Measurements from ENCODE around the gene TCTN3. TPM values are rescaled to one million over a fixed set of nuclear protein-coding genes. Genes with fewer than 3 reads are reported as not detected.

Gene TCTN3
- polyA plus RNA-seq, 1 of the 3 experiments (the other 2 are of a cell fraction), result 39.5 TPM

- DNase-seq, result no peak
- H3K79me2 ChIP-seq (ENCODE audit: insufficient read depth), result no peaks in the 10 kb centered on the region
- H3K4me1 ChIP-seq (ENCODE audit: control insufficient read depth in 1 of 2, insufficient read depth in 2 of 2, low read depth in 1 of 2, low read length in 1 of 2), result no peaks in the 10 kb centered on the region
- H3K36me3 ChIP-seq (replicated peaks in 1 of 2; ENCODE audit: control insufficient read depth in 1 of 2, insufficient read depth in 2 of 2, low read length in 1 of 2), result peaks cover 6 to 12% of the 10 kb centered on the region in 2 experiments
- no peaks in the 10 kb centered on the region for H3K9me3 ChIP-seq
- H3F3A ChIP-seq (replicated peaks; ENCODE audit: insufficient read depth), result peaks cover 4% of the 10 kb centered on the region
- no peak overlapping the region for H3K4me2 ChIP-seq
- no peak overlapping the region for H2AFZ ChIP-seq (ENCODE audit: low read depth)
- no peaks in the 10 kb centered on the region for H4K20me1 ChIP-seq (ENCODE audit: insufficient read depth)
- POLR2A ChIA-PET, result no interaction called here
- CTCF ChIA-PET, result interaction anchor here (0.9 kb wide), 1 partner anchor 32 kb away, joined by 3 read pairs; the partner anchor contains the start of gene TCTN3
- H3K9ac ChIP-seq, result no peak overlapping the region
- no peak for TF ChIP-seq SMC3 (IDR thresholded peaks at IDR 0.05; ENCODE audit: low read depth, low read length)
- no peak for TF ChIP-seq JUND (IDR thresholded peaks at IDR 0.05)
- no peak for TF ChIP-seq ZBTB33 (IDR thresholded peaks at IDR 0.05; ENCODE audit: borderline replicate concordance, low read depth)
- TF ChIP-seq FOSL2 (IDR thresholded peaks at IDR 0.05; ENCODE audit: borderline replicate concordance, low read depth), result no peak
- TF ChIP-seq USF1 (IDR thresholded peaks at IDR 0.05; ENCODE audit: borderline replicate concordance, low read depth), result no peak
- TF ChIP-seq RCOR1 (IDR thresholded peaks at IDR 0.05; ENCODE audit: low read length), result no peak
- no peak for TF ChIP-seq CHD2 (IDR thresholded peaks at IDR 0.05; ENCODE audit: low read length, partially characterized antibody)
- no peaks in the 10 kb centered on the region for H3K9me2 ChIP-seq
- no peak overlapping the region for H3K27ac ChIP-seq (ENCODE audit: low read depth in 2 of 2, low read length in 1 of 2)
- no peaks in the 10 kb centered on the region for H3K27me3 ChIP-seq (ENCODE audit: insufficient read depth)
- 88% methylated on average over 1 of the region's 1 CpG for WGBS (ENCODE audit: low lambda C conversion rate)
- H3K4me3 ChIP-seq (ENCODE audit: low read depth in 2 of 2, low read length in 1 of 2), result no peak overlapping the region
Measured at GRCh38 chr10:95661818-95662217, 31.9 kb downstream of the TCTN3 start.

- Histone ChIP-seq H3K79me2 (ENCODE audit: insufficient read depth) (peaks cover 10% of the 10 kb centered on the region), H3F3A (replicated peaks; ENCODE audit: insufficient read depth) (peaks cover 4% of the 10 kb centered on the region), H3K4me2 (no peak overlapping the region), H2AFZ (ENCODE audit: low read depth) (peak overlapping the region; percentile 74), H3K27me3 (ENCODE audit: insufficient read depth) (no peaks in the 10 kb centered on the region), H3K9me3 (no peaks in the 10 kb centered on the region), H3K36me3 (replicated peaks in 1 of 2; ENCODE audit: control insufficient read depth in 1 of 2, insufficient read depth in 2 of 2, low read length in 1 of 2) (peaks cover 6 to 12% of the 10 kb centered on the region in 2 experiments), H3K9ac (no peak overlapping the region), H3K27ac (ENCODE audit: low read depth in 2 of 2, low read length in 1 of 2) (peak overlapping the region in 1 of 2 experiments; percentile 51; a peak in 2 of 4 replicates), H3K9me2 (no peaks in the 10 kb centered on the region), H3K4me1 (ENCODE audit: control insufficient read depth in 1 of 2, insufficient read depth in 2 of 2, low read depth in 1 of 2, low read length in 1 of 2) (peaks cover 0 to 2% of the 10 kb centered on the region in 2 experiments; a peak in 2 of 4 replicates), H4K20me1 (ENCODE audit: insufficient read depth) (no peaks in the 10 kb centered on the region), H3K4me3 (ENCODE audit: low read depth in 2 of 2, low read length in 1 of 2) (no peak overlapping the region)
- DNase-seq, result no peak
- POLR2A ChIA-PET, result no interaction called here
- CTCF ChIA-PET, result interaction anchor here (1.1 to 1.4 kb wide), 2 partner anchors 23 to 33 kb away, joined by 3 to 4 read pairs; partner anchors contain the start of gene TCTN3
- TF ChIP-seq TEAD4 (IDR thresholded peaks at IDR 0.05; ENCODE audit: borderline replicate concordance, insufficient read depth) (no peak), USF2 (IDR thresholded peaks at IDR 0.05; ENCODE audit: borderline replicate concordance, low read depth, low read length) (no peak), RXRA (IDR thresholded peaks at IDR 0.05; ENCODE audit: borderline replicate concordance, low read depth) (no peak), EP300 (IDR thresholded peaks at IDR 0.05; ENCODE audit: borderline replicate concordance in 1 of 2, low read depth in 1 of 2, low read length in 1 of 2) (no peak), PBX3 (IDR thresholded peaks at IDR 0.05) (no peak), CHD2 (IDR thresholded peaks at IDR 0.05; ENCODE audit: low read length, partially characterized antibody) (no peak), REST (IDR thresholded peaks at IDR 0.05; ENCODE audit: low read depth, low read length) (no peak), IRF3 (IDR thresholded peaks at IDR 0.05; ENCODE audit: low read depth, low read length) (no peak), CTCF (IDR thresholded peaks at IDR 0.05) (no peak)
Measured at GRCh38 chr10:95660283-95660682, 33.4 kb downstream of the TCTN3 start.
